CD4-positive, alpha-beta T cell treated with Interferon gamma for 1 hour (primary cell): Measurements from ENCODE around the gene PPARA.
A peak's percentile ranks its signal among the peaks of the same experiment; 100 is the strongest.

ENCODE experiments used
- DNase-seq: peaks from one replicate; pipeline ENCODE4 v3.0.0-alpha.2; 2020

Gene PPARA

GRCh38 chr22:46224044-46224897 lies 73.9 kb downstream of the PPARA start:
- DNase-seq = no peak

GRCh38 chr22:46224898-46225290 lies 74.6 kb downstream of the PPARA start:
- no peak for DNase-seq

GRCh38 chr22:46225631-46226030 lies 75.3 kb downstream of the PPARA start:
- DNase-seq = no peak

GRCh38 chr22:46226577-46226976 lies 76.3 kb downstream of the PPARA start:
- no peak for DNase-seq

GRCh38 chr22:46229701-46230100 lies 79.4 kb downstream of the PPARA start:
- DNase-seq = no peak

- DNase-seq = no peak
Observed at GRCh38 chr22:46230262-46230901, 80.1 kb downstream of the PPARA start.

GRCh38 chr22:46233231-46233630 lies 82.9 kb downstream of the PPARA start:
- peak; percentile 10 for DNase-seq

GRCh38 chr22:46234969-46235368 lies 84.6 kb downstream of the PPARA start:
- no peak for DNase-seq

GRCh38 chr22:46237453-46238124 lies 87.3 kb downstream of the PPARA start:
- no peak for DNase-seq

- no peak for DNase-seq
Observed at GRCh38 chr22:46238541-46238940, 88.2 kb downstream of the PPARA start.

GRCh38 chr22:46239261-46240048 lies 89.1 kb downstream of the PPARA start:
- no peak for DNase-seq

GRCh38 chr22:46240073-46240472 lies 89.7 kb downstream of the PPARA start:
- no peak for DNase-seq

- no peak for DNase-seq
Observed at GRCh38 chr22:46240506-46240905, 90.2 kb downstream of the PPARA start.

GRCh38 chr22:46240907-46241306 lies 90.6 kb downstream of the PPARA start:
- no peak for DNase-seq

- DNase-seq = no peak
Observed at GRCh38 chr22:46241396-46242007, 91.2 kb downstream of the PPARA start.

GRCh38 chr22:46242076-46242475 lies 91.8 kb downstream of the PPARA start:
- DNase-seq = no peak

- no peak for DNase-seq
Observed at GRCh38 chr22:46244771-46245170, 94.4 kb downstream of the PPARA start.

GRCh38 chr22:46245511-46245910 lies 95.2 kb downstream of the PPARA start:
- DNase-seq = no peak

- no peak for DNase-seq
Observed at GRCh38 chr22:46246178-46246577, 95.9 kb downstream of the PPARA start.

- no peak for DNase-seq
Observed at GRCh38 chr22:46247443-46247975, 97.2 kb downstream of the PPARA start.

GRCh38 chr22:46250035-46250782 lies 99.9 kb downstream of the PPARA start, which contains the start of gene CDPF1:
Gene CDPF1, minus strand, starts transcription at chr22:46250293. Its CDS starts 2,009 bp downstream, at chr22:46248284.
- peak; percentile 88 for DNase-seq

- no peak for DNase-seq
Observed at GRCh38 chr22:46250783-46251125, 100.4 kb downstream of the PPARA start.
